GM12874 (cell line): Measurements from ENCODE around the gene OR52I1.

Experiments
- CTCF ChIP-seq: IDR thresholded peaks from 2 replicates; pipeline ENCODE4 v1.5.1; 2011; ENCODE audit warnings: low read depth, mild to moderate bottlenecking, control low read depth, low read length, moderate library complexity; ENCODE audit not compliant: insufficient read depth

Gene OR52I1

GRCh38 chr11:4615856-4616444 lies 22.1 kb downstream of the OR52I1 start:
- TF ChIP-seq CTCF: no peak

- TF ChIP-seq CTCF: no peak
Measured at GRCh38 chr11:4619514-4619913, 25.7 kb downstream of the OR52I1 start.

- peak; percentile 63 for TF ChIP-seq CTCF
Measured at GRCh38 chr11:4626207-4627099, 32.6 kb downstream of the OR52I1 start.

GRCh38 chr11:4636136-4636535 lies 42.3 kb downstream of the OR52I1 start:
- no peak for TF ChIP-seq CTCF

GRCh38 chr11:4636962-4637661 lies 43.3 kb downstream of the OR52I1 start, which contains the start of gene OR51D1:
OR51D1 (plus strand) TSS chr11:4637477; CDS start chr11:4639791, 2,314 bp downstream.
- TF ChIP-seq CTCF: peak; percentile 90

GRCh38 chr11:4637662-4638047 lies 43.8 kb downstream of the OR52I1 start:
- no peak for TF ChIP-seq CTCF

- TF ChIP-seq CTCF: no peak
Measured at GRCh38 chr11:4639931-4640330, 46.1 kb downstream of the OR52I1 start.
